HG03521 (cell line): ENCODE data around the gene SIPA1L3.
"Not testable (repeated sequence)": the region's sequence is repeated elsewhere in the genome, so short reads cannot be mapped to it uniquely, and the experiment has no call there.

Source experiments
- ATAC-seq: cut with Tn5 transposase; IDR thresholded peaks from one replicate; pipeline ENCODE4 v1.9.1; 2021; ENCODE audit warnings: mild to moderate bottlenecking, moderate library complexity; ENCODE audit not compliant: unreplicated experiment

The SIPA1L3 gene

DNA sequence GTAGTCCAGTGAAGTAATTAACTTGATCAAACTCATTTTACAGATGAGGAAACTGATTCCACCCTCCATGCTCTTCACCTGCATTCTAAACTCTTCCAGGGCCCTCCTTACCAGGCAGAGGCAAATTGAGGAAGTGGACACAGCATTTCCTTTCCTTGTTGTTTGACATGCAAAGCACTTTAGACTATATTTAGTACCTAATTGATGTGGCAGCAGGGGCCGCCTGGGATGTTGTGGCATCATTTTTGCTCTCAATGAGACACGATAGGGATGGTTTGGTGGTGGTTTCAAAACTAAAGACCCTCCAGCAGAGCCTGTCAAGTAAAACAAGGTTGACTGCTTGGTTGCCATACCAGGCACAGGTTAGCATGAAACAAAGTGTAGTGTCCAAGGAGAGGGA, 7.9 kb downstream of the SIPA1L3 start:
- ATAC-seq = no peak

DNA sequence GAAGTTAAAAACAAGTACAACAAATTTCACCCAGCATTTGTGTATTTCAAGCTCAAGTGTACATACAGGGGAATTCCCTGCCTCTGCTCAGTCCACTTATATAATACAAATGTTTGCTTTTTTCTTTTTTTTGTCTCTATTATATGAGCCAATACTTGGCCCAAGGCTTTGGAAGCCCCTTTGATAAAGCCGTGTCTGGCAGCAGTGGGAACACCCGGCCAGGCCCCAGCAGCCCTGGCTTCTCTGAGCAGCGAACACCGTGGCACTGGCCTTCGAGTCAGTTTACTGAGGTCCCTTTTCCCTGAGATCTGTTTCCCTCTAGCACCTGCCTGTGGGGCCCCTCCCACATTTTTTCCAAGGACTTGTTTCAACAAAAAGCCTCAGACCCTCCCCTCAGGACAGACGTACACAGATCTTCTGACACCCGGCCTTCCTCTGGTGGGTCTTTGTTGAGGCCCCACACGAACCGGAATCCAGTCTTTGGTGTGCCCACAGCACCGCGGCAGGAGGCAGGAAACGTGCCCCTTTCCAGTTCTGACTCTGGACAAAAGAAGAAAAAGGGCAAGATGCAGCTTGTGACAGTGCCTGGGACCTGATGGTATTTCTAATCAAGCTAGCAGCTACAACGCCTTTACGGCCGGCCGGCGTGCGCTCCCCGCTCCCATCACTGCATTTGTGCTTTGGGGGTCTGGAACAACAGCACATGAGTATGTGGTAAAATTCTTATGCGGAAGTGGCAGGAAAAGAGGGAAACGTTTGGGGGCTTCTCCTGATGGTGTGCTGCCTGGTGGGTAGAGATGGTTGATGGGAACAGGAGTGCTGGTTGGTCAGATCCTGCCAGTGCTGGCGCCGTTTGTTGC, 13.8 kb downstream of the SIPA1L3 start:
- ATAC-seq = no peak

DNA sequence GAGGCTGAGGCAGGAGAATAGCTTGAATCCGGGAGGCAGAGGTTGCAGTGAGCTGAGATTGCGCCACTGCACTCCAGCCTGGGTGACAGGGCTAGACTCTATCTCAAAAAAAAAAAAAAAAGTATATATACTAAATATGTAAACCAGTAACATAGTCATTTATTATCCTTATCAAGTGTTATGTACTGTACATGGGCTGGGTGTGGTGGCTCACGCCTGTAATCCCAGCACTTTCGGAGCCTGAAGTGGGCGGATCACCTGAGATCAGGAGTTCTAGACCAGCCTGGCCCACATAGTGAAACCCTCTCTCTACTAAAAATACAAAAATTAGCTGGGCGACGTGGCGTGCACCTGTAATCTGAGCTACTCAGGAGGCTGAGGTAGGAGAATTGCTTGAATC, 17.6 kb downstream of the SIPA1L3 start:
- not testable (repeated sequence) for ATAC-seq

DNA sequence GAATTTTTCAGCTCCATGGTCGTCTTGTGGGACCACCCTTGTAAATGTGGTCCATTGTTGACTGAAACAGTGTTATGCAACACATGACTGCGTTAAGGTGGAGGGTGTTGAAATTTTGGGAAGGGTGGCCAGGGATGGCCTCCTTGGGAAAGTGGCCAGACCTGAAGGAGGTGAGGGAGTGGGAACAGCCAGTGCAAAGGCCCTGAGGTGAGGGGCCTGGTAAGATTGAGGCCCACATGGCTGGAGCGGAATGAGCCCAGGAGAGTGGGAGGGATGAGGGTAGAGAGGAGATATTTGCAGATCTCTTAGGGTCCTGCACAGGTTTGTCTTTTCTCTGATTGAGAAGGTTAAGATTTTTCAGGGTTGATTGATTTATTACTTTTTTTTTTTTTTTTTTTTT, 18.2 kb downstream of the SIPA1L3 start:
- no peak for ATAC-seq

DNA sequence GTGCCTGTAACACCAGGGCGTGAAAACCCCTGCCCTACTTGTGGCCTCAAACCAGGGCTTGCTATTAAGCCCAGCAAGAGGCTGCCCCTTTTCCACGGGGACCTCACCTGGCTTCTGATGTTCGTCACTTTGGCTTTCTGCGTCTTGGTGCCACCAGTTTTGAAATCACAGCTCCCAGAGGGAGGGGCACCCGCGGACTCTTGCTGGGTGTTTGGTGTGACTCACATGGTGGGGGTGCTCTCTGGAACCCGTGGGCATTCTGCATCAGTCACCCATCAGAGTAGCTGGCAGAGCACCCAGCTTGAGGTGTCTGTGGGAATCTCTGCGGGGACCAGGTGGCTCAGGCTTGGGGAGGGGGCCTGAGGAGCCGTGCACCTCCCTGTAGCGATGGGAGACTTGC, 19.2 kb downstream of the SIPA1L3 start:
- ATAC-seq = no peak

DNA sequence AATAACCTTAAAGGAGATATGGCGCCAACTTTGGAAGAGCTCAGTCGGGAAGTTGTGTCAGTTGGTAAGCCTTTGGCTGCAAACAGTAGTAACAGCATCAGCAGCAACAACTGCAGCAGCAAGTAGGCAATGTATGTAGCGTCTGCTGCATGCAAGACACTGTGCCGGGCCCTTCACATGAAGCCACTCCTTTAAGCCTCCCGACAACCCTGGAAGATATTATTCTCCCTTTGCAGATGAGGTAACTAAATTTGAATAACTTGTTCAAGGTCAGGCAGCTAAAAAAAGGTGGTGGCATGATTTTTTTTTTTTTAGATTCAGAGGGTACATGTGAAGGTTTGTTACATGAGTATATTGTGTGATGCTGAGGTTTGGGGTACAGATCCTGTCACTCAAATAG, 19.7 kb downstream of the SIPA1L3 start:
- no peak for ATAC-seq

DNA sequence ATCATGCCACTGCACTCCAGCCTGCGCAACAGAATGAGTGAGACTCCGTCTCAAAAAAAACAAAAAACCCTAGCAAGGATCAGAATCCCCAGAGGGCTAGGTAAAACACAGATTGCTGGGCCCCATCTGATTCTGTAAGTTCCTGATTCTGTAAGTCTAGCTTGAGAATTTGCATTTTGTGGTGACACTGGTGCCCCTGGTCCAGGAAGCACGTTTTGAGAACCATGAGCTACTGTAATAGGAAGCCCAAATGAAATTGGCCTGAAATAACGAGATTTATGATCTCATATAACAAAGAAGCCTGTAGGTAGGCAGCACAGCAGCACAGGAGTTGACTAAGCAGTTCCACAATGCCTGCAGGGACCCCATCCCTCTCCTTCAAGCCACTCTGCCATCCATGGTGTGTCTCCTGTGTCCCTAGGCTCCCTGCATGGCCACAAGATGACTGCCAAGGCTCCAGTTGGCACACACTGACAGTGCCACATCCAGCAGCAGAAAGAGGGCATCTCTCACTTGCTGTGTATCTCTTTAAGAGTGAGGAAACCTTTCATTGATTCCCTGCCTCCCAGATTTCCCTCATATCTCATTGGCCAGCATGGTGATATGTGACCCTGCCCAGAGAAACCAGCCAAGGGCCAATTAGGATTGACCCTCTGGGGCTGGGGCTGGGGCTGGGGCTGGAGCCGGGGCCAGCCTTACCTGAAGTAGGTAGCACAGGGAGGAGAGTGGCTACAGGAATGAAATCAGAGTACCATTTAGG, 21.7 kb downstream of the SIPA1L3 start:
- no peak for ATAC-seq

DNA sequence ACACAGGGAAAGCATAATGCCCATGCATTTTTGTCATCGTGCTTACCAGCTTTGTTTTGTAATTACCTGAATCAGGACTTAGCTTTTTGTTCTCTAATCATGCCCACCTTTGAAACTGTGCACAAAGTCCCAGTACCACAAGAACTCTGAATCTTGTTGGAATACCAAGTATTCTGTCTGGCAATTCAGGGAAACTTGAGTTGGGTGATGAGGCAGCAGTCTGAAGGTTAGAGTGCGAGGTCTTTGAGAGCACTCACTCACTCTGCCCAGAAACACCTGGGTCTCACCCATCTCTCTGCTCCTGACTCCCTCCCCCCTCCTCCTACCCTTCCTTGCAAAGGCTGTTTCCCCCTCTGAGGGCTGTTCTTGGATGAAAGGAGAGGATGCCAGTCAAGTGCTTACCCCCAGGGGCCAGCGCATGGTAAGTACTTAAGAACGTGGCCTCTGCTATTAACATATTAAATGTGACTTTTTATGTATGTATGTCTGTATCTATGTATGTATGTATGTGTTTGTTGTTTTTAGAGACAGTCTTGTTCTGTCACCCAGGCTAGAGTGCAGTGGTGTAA, 22.4 kb downstream of the SIPA1L3 start:
- no peak for ATAC-seq

DNA sequence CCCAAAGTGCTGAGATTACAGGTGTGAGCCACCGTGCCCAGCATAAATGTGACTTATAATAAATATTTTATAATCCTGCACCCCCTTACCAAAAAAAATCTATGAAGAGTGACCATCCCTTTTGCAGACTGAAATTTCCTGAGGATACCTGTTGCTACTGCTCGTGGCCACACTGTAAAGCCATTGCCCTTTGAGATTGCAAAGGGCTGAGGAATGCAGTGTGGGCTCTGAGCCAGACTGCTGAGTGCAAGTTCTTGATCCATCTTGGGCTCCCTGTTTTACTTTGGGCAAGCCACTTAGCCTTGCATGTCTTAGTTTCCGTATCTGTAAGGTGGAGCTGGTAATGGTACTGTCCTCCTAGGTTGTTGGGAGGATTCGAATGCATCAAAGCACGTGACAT, 23.4 kb downstream of the SIPA1L3 start:
- no peak for ATAC-seq

DNA sequence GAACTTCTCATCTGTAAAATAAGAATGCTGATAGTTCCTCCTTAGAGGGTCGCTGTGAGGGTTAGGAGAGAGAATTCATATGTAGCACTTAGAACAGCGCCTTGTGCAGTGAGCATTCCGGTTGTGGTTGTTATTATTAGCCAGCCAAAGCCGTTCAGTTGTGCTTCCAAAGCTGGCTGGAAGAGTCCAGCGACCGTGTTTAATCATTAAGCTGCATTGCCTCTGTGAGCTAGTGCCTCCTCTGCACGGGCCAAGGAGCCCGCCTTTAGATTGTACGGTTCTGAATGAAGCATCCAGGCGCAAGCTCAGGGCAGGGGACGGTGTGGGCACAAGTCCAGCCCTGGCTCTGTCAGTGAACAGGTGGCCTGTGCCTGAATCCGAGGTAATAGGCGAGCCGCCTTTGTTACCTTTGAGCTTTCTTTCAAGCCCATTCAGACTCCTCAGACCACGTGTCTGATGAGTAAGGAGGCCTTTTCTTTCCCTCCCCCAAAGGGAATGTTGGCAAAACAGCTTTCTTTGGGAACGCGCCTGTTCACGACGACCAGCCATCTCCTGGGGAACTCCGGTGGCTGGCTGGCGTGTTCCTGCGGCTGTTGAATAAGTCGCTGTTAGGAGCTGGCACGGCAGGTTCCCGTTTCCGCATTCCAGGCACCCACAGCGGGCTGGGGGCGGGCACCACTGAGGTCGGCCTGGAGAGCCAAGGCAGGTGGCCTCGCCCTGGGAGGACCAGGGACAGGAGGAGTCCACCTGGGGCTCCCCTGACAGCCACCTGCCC, 25.1 kb downstream of the SIPA1L3 start:
- ATAC-seq = no peak

DNA sequence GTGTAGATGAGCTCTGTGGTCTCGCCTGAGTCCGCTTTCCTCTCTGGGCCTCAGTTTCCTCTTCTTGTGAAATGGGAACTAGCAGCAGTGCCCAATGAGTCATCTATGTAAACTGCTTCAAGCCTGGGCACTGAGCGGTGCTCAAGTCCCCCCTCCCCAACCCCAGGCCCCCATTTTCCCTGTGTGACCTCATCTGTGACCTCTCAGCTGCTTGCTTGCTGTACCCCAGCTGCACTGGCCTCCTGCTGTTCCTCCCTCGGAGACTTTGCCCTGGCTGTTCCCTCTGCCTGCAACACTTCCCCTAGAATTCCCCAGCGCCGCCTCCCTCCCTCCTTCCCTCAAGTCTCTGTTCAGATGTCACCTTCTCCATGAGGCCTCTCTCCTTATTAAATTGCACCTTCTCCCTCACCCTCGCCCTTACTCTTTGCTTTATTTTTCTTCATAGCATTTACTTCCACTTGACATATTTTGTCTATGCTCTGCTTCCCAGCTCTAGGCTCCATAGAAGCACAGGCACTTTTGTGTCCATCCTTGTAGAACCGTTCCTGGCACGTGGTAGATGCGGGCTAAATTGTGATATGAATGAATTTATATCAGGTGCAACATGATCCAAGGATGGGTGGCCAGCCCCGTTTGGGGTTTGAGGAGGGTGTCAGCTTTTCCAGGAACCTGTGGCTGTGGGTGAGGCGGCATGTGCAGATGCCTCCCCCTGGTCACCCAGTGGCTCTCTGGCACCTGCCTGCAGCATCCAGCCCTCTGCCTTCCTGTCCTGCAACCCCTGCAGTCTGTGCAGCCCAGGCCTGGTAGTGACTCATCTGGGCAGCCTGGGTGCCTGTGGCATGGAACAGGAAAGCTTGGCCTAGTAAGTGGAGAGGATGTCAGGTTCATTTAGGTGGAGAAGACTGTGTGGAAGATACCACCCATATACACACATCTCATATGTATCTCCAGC, 26.3 kb downstream of the SIPA1L3 start:
- no peak for ATAC-seq

DNA sequence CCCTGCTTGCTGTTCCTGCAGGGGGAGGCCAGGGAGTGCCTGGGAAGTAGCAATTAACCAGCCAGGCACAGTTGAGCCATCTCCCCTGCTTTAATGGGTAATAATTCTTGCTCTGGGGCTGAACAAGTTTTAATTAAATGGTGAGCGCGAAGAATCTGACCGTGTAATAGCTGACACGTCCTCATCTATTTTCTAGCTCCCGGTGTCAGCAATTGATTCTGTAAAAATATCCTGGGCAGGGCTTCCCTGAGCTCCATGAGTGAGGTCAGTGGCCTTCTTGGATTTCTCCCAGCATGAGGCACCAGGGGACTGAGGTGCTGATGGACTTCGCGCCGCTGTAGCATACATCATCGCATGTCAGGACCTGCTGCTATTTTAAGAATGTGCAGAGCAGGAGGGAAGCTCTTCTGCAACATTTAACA, 26.9 kb downstream of the SIPA1L3 start:
- ATAC-seq = no peak

DNA sequence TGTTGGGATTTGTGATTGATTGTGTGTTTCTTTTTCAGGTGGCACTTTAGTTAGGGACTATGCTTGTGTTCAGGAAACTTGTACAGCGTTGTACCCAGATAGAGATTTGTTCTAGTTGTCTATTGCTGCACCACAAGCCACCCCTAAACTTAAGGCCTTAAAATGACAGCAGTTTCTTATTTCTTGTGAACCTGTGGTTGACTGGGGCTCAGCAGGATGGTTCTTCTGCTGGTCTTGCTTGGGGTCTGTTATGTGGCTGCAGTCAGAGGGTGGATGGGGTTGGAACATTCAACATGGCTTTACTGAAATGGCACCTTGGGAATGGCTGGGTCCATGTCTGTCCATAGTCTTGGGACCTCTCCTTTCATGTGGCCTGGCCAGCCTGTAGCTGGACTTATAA, 28.3 kb downstream of the SIPA1L3 start:
- no peak for ATAC-seq

DNA sequence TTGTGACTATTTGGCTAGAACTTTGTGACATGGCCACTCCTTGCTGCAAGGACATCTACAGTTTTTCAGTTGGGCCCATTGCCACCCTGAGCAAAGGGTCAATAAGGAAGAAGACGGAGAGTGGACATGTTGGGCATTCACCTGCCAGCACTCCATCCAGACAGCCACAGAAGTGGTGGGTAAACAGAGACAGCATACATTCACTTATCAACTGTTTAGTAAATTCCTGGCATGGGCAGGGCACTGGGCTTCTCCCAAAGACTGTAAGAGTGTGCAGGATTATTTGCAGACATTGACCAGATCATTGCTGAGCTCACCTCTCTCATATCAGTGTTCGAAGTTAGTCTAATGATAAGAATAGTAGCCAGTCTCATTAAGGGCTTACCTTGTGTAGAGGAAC, 29.2 kb downstream of the SIPA1L3 start:
- ATAC-seq = no peak

DNA sequence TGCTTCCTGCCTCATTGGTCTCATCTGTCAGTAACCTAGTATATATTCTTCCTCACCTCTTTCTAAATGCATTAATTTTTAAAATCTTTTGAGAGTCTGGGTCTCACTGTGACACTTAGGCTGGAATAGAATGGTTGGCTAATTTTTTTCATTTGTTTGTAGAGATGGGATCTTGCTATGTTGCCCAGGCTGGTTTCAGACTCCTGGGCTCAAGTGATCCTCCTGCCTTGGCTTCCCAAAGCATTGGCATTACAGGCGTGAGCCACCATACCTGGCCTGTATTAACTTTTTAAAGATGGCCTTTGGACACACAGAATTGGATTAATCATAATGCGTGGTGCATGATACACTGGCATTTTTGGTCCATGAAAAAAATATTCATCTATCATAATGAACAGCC, 29.9 kb downstream of the SIPA1L3 start:
- ATAC-seq = no peak

DNA sequence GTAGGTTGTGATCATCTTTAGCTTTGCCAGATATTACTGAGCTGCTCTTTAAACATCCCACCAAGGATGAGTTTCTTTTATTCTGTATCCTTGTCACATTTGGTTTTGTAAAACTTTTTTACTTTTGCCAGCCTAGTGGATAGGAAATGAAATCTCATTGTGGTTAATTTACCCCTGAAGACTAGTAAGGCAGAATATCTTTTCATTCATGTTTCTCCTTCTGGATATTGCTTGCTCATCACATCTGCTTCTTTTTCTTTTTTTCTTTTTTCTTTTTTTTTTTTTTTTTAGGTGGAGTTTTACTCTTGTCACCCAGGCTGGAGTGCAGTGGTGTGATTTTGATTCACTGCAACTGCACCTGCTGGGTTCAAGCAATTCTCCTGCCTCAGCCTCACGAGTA, 31.3 kb downstream of the SIPA1L3 start:
- no peak for ATAC-seq

DNA sequence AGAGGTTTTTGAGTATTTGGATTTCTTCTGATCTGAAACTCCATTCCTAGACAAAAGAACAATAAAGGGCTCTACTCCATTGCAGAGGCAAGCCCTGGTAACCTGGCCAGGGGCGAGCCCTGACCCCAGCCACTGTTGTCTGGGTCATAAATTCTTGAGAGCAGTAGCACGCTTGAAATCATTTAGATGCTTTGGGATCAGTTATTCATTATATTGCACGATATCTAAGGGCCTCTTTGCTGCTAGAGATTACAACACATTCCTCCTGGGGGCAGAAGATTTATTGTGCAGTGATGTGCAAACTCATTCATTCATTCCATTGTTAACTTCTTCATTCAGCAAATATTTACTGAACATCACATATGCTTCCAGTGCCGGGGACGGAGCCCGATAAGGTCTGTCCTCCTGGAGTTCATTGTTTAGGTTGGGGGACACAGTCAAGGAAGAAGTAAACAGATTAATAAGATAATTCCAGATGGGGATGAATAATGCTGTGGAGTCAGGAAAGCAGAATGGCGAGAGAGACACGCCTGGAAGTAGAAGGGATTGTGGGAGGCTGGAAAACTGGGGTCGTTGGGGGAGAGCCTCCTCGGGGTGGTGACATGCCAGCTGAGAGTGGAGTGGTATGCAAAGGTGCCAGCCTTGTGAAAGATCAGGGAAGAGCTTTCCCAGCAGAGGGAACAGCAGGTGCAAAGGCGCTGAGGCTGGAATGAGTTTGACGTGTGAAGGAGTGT, 34.9 kb downstream of the SIPA1L3 start:
- ATAC-seq = no peak

DNA sequence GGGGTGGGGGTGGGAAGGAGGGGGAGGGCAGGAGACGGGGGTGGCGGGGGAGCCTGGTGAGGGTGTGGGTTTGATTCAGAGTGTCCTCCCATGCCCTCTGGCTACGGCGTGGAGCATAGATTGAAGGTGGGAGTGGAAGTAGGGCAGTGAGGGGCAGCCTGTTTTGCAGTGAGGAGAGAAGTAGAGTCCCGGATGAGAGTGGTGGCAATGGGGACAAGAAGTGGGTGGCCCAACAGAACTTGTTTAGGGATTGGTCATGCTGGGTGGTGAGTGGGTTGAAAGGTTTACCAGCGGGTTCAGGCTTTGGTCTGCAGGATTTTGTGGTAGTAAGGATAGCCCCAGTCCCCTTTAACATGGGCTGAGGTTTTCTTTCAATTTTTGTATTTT, 35.5 kb downstream of the SIPA1L3 start:
- no peak for ATAC-seq

DNA sequence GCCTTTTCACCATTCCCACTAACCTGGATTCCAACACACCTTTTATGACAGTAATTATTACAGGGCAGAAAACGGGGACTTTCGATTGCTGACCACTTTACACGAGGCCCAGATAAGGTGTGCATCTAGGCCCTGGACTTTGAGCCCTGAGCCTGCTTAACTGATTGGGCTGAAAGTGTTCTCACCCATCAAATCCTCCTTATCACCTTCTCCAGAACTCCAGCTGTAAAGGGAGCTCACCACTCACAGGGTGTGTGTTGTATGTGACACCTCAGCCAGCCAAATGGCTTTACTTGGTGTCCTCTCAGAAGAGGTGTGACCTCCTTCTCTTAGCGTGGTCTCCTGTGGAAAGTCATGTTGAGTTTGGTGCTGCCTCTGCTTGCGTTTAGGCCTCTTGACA, 36.5 kb downstream of the SIPA1L3 start:
- ATAC-seq = no peak
